Mucosa of gallbladder (tissue), 1 donor: ENCODE data around the gene RIOX2. TPM values are rescaled to one million over a fixed set of nuclear protein-coding genes. Genes with fewer than 3 reads are reported as not detected.

Experiments used
- DNase-seq: peaks from one replicate; pipeline ENCODE4 v3.0.0-alpha.2; 2020; ENCODE audit warnings: low spot score
- total RNA-seq: library from RNA; stranded (reverse); gene quantifications from one replicate; pipeline ENCODE4 v1.2.1, GENCODE V29; 2021
- donor health status: DM: no; HTN: no; CAD: no.

RIOX2 gene
- total RNA-seq, 1 donor from 2014 or later: 18.6 TPM

DNA sequence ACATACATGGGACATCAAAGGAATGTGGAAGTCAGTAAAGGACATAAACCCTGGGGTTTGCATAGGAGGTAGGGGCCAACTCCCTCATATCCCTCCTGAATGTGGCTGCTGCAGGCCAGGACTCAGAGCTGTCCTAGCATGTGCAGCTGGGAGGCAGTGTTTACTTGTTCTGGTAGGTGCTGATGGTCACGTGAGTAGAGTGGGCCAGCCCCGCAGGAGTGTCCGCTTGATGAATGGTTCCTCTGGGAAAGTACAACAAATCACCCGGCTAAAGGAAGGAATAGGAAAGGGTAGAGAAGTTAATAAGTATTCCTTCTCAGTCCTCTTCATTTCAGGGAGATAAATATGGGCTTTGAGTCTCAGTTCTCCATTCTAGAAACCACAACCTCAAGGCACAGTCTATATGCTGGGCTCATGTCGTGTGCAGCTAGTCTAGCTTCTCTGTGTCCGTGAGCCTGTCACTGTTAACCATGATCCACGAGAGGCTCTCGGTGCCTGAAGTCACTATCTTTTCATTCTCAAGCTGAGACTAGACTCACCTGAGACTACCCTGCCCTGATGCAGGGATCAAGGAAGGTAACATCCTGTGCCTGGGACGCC, 17.9 kb downstream of the RIOX2 start:
- no peak for DNase-seq

DNA sequence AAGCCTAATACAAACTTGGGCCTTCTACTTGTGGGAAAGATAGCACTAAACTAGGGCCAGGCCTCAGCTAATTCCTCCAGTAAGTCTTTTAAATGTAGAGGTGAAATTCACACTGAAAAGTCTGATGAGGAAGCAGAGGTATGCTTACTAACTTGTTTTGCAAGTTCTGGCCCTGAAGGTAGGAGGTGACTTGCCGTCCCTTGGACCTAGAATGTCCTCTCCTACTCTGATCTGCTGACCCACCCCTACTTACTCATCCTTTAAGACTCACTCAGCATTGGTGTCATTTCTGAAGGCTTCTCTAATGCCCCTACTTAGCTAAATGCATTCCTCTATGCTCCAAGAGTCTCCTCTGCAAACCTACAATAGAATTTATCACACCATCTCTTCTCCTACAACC, 19.4 kb downstream of the RIOX2 start:
- DNase-seq: no peak

DNA sequence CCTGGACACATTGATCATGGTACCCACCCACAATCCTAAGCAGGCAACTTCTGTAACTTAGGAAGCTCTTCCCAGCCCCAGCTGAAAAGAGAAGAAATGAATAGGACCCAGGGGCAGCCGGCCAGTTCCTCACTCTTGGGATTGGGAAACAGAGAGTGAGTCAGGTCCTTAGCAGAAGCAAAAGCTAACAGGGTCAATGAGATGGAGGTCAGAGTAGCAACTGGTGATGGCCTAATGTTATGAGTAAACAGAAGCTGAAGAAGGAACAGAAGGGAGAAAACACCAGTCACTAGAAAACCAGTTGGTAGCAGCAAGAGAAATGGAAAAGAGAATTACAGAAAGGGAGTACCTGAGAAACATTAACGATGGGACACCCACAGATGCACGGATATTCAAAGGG, 20.0 kb downstream of the RIOX2 start:
- no peak for DNase-seq

DNA sequence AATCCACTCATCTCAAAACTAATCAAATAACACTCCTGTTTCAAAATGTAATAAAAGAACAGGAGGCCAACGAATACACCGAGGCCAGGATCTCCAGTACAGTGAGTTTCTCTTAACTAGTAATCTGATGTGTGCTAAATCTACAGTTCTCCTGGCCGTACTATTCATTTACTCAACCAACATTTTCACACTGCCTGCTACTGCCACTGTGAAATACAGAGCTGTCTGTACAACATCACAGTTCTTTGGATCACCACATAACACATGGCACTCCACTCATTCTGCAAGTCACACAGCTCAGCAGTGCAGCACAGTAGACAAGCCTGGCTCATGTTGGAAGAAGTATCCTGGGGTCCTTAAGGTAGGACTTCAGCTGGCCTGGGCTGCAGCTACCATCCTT, 21.9 kb downstream of the RIOX2 start:
- DNase-seq: no peak

DNA sequence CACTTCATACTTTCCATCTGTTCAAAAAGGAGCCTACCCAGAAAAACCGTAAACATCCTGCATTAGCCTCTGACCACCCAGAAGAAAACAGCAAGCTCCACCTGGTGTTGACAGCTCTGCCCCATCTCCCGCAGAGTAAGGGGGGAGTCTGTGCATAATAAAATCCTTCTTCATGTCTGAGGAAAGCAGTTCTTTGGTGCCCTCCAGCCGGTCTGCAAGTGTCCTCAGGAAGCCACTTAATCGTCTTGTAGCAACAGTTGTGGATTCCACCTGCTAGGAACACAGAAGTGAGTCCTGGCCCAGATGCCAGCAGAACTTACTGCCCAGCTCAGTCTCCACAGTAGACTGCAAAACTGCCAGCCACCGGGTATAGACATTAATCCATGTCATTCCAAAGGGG, 22.5 kb downstream of the RIOX2 start:
- no peak for DNase-seq

DNA sequence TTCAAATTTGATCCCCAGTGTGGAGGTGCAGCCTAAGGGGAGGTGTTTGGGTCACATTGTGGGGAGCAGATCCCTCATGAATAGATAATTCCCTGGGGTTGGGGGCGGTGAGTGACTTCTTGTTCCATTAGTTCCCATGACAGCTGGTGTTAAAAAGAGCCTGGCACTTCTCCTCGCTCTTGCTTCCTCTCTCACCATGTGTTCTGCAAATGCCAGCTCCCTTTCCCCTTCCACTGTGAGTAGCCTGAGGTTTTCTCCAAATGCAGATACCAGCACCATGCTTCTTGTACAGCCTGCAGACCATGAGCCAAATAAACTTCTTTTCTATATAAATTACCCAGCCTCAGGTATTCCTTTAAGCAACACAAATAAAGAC, 23.1 kb downstream of the RIOX2 start:
- no peak for DNase-seq

DNA sequence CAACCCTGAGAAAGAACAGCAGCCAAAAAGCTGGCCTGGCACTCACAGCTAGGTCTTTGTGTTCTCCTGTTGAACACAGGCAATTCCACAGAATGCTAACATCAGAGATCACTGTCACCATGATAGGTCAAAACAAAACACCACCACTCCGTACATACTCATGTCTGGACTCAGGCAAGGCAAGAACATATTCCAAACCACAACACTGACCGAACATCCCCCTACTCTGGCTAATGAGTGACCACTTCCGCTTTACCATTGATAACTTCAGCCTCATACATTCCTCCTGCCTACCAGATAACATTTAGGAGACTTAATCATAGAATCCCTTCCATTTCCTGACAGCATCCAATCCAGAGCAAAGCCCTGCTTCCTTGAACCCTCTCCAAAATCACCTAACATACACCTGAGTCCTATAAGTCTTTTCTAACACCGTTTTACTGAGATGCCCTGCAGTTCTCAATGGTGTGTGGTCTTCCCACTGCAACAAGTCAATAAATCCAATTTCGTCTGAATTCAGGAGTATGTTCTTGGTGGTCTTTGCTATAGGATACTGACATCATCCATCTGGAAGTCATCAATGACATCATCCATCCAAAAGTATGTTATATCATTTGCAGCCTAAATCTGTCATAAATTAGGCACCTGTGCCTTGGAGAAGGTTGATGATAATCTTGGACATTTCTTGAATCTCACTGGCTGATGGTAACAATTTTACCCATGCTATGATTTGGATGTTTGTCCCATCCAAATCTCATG, 23.7 kb downstream of the RIOX2 start:
- DNase-seq: no peak

DNA sequence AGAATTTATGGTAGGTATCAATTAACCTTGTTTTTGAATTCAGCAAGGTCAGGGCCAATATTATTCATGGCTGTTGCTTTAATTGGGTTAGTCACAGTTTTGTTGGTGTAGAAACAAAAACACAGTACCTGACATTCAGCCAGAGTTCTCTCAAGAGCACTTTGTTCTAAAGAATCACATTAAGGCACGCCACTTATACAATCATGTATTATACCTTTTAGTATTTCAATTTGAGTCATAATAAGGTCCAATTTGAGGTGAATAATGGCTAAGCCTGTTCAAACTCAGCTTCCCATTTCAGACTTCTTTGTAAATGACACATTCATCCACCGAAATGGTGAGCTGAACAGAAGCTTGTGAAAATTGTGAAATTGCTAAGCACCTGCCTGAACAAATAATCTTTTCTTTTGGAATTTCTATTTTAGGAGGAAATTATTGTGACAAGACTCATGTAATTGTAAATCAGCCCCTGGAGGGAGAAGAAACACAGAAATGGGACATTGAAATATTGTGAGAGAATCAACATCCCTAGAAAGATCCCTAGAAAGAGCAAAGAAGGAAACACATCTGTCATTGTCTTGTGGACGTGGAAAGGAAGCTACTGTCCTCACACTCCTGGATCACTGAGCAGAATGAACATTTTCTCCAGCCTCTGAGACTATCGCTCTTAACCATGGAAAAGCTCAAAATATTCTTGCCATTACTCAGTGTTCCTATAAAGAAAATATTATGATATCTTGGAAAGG, 29.3 kb downstream of the RIOX2 start:
- DNase-seq: no peak

DNA sequence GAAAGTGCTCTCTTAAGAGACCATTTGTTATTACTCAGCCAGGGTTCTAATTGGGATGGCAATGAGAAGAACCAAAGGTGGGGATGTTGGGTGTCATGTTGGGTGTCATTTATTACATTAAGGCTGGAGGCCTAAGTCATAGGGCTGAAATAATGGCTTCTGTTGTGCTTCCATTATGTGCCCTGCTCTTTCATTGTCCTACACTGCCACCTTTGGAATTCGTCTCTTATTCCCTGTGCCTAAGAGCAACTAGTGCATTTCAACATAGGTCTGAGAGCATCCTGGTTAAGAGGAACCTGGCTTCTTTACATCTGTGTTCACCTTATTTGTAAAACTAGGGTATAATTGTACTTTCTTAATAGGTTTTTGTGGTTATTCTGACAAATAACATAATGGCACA, 32.2 kb downstream of the RIOX2 start:
- DNase-seq: no peak

DNA sequence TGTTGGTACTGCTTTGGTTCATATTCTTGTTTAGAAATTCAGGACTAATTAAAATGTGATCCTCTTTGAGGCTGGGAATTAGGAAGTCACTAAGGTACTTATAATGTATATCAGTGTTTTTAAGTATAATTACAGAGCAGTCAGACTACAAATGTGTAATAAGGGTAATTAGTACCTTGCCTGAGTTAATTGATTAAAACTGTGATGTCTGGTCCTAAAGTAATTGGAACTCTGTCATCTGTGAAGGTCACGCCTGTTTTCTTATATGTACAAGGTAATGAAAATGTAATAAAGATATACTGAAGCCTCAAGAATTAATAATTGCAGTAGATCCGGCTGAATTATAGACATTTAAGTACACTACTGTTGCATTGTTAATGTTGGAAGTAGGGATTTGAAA, 32.8 kb downstream of the RIOX2 start:
- no peak for DNase-seq

DNA sequence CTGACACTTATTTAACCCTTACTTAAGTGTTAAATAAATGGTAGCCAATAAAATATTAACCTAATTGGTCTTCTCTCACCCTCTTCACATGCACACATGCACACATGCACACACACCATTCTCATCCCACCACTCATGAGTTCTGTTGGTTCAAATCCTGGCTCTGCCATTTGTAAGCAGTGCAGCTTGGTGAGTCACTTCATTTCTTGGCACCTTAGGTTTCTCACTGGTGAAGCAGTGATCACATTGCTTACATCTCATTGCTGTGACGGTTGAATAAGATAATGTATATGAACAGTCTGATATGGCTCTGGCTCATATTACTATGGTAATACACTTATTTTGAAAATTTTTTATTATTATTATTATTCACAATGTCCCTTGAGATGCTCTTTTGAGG, 33.8 kb downstream of the RIOX2 start:
- DNase-seq: no peak

DNA sequence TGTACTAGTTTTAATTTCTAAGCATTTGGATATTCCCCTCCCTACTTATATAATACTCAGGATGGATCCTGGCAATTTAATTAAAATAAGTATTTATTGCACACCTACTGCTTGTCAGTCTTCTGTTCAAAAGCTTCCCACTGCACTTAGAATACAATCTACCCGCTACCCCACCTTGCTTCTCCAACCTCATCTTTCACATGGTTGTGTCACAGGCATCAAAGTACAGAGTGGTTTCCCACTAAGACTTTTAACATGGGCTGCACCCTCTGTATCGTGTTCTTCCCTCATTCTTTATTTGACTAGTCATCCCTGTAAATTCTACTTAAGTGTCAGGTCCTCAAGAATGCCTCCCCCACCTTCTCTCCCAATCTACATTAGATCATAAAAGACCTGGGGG, 35.0 kb downstream of the RIOX2 start:
- no peak for DNase-seq

DNA sequence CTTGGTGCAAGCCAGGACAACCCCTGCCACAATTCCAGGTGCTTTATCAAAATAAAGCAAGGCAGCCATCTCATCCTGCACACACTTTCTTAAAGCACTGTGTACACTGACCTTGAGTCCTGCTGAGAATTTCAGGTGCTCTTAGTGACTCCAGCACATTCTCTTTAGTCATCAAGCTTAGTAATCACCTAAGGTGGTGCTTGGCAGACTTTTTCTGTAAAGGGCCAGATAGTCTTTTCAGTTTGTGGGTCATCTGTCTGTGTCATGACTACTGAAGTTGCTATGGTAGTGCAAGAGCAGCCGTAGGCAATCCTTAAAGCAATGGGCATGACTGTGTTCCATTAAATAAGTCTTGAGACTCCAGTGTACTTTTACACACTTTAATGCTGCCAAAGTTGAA, 36.4 kb downstream of the RIOX2 start:
- no peak for DNase-seq

DNA sequence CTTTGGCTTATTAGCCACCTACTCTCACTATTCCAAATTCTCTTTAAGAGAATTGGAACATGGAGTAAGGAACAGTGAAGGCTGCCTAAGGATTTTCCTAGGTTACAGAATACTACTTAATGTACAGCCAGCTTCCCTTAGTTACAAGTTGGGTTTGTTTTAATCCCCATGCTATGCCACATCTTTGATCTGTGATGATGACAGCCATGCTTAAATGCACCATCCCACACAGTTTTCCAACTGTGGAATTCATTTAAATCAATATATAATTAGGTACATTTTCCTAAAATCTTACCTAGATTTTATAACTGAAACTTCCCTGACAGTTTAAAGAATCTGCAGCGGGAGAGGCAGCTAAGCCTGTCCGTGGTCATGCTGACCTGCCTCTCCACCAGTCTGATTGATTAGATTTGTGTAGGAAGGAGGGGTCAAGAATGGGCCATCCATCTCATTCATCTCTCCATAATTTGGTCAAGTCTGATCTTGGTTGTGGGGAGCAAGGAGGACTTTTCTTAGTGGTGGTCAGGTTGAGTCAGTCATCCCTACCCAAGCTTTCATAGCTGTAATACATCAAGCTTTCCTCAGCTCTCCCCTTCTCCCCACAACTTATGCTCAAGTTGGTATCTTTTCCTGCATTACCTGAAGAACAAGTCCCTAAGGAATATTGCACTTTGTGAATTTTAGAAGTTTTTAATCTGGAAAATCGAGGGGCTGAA, 37.1 kb downstream of the RIOX2 start:
- no peak for DNase-seq

DNA sequence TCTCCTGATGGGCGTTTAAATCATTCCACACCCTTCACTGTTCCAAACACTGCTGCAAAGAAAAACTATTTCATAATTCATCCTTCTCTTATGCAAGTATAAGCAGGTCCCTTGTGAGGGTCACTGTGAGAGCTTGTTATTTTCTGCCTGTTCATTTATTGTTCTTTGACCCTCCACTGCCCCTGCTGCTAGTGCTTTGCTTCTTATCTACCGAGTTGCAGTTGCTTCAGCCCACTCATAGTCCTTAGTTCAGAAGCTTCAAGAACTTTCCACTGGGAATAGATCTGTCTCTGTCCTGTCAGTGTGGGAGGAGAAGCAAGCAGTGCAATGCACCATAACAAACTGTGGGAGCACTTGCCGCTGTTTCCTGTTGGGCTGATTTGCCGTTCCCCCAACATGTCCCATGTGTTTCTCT, 39.8 kb downstream of the RIOX2 start:
- DNase-seq: no peak

DNA sequence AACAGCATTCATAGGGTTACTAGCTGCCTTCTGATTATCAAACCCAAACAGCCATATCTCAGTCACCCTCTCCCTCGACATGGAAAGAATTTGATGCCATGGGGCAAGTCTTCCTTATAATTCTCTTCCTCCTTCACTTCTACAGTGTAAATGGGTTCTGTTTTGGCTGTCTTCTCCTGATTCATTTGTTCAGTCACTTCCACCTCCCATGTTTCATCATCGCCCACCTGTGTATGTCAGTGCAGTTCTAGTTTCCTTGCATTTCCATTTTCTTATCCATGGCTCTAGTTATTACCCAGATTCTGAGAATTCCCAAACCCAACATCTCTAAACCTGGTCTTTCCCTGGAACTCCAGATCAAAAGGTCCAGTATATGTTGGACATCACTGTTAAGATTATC, 41.0 kb downstream of the RIOX2 start:
- no peak for DNase-seq

DNA sequence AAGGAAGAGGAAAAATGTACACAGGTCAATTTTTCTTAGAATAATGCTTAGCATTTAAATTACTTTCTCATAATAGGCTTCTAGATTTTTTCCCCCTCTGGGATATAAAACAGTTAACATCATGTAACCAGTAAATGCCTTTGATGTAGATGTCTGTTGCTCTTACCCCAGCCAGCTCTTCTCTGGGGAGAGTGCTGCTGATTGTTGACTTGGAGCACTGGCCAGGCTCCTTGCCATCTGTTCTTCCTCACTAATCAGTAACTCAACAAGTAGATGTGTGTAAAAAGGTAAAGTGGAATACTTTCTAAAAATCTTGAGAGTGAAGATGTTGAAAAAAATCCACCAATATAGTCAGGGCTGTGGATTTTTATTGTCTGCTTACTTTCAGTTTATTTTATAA, 42.2 kb downstream of the RIOX2 start:
- no peak for DNase-seq

DNA sequence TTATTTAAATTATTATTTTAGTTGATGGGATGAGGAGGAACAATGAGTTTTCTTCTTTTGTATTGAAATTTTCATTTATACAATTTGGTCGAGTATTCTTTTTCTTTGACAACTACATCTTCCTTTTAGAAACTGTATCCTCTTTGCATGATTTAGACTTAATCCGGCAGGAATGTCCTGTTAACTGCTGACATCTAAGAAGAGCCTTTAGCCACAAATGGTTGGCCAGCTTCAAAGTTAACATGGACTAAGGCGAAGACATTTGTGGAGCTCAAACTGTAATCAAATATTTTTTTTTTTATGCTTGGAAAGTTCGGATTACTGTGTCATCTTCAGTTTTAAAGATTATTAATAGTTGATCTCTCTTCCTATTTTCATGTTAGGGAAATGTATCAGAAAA, 43.2 kb downstream of the RIOX2 start:
- no peak for DNase-seq

DNA sequence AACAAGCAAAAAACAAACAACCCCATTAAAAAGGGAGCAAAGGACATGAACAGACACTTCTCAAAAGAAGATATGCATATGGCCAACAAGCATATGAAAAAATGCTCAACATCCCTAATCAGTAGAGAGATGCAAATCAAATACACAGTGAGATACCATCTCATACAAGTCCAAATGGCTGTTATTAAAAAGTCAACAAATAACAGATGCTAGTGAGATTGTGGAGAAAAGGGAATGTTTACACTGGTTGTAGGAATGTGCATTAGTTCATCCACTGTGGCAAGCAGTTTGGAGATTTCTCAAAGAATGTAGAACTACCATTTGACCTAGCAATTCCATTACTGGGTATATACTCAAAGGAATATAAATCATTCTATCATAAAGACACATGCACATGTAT, 44.5 kb downstream of the RIOX2 start:
- DNase-seq: no peak

DNA sequence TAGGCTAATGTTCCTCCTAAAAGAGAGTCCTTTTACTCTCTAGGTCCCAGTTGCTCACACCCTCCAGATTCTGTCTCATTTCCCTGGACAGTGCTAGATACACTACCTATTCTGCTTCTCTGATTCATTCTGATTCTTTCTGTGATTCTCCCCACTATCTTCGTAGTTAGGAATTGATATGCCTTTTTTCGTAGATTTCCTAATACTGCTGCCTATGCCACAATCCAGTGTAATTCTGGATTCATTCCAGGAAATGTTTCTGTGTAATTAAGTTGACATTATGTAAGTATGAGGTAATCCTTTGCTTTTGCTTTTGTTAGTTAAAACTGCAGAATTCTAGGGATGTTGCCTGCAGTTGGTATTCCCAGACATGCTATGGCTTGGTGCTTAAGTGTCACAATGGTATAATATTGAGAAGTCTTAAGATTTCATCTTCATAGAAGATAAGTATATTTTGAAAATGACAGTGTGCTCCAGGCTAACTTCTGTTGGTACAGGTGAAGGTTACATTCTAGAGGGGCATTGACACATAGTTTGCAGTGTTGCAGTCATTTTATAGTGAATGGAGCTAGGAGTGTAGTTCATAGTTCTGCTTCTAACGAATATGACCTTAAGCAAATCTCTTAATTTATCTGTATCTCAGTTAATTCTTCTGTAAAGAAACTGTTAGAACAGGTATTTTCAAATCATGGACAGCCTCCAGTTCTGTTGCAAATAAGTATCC, 54.3 kb downstream of the RIOX2 start:
- DNase-seq: no peak

DNA sequence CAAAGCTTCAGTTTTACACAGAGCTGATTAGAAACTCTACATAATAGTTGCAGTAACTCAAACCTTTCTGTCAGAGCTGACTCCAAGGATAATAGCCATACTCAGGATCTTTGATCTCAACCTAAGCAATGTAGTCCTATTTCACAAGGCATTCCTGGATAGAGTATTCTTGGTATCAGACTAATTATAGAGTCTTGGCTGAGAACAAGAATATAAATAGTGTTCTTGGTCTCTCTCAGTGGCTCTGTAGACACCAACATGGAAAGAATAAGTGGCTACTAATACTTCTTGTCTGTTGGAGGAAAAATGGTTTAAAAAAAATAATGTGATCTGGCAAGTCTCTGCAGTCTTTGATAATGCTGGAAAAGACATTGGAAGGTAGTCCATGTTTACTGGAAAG, 55.7 kb downstream of the RIOX2 start:
- no peak for DNase-seq

DNA sequence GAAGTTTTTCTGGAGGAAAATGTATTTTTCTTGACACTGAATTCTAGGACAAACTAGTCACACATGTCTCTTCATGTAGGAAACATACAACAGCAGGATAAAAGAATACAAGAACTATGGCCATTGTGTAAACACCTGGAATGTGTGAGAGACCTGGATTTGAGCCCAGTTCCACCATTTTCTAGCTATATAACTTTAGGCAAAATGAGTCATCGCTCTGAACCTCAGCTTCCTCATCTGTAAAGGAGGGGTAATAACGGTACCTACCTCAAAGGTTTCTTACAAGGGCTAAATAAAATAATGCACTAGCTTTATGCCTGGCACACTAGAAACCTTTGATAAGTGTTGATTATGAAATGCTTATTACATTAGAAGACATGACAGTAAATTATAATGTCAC, 57.8 kb downstream of the RIOX2 start:
- no peak for DNase-seq
